B cell (primary cell): ENCODE data around the gene PPP1R16B. TPM values are rescaled to one million over a fixed set of nuclear protein-coding genes. Genes with fewer than 3 reads are reported as not detected.

ENCODE experiments used
- ATAC-seq: fragments of 200-7000 bp; cut with Tn5 transposase; one replicate; pipeline ENCODE4 v1.10.0; 2021; ENCODE audit warnings: low read depth, mild to moderate bottlenecking, moderate number of reproducible peaks, moderate library complexity
- CTCF ChIA-PET: fragments of 350-600 bp; sonication (Branson Sonifier 250); formaldehyde crosslinking; loops from one replicate; lab custom pipeline; 2021; ENCODE audit warnings: antibody characterized with exemption, inconsistent platforms; lab: Charles Lee
- POLR2A ChIA-PET: fragments of 350-600 bp; sonication (Branson Sonifier 250); formaldehyde crosslinking; loops from one replicate; lab custom pipeline; 2021; ENCODE audit warnings: antibody characterized with exemption; lab: Charles Lee
- DNase-seq: peaks from one replicate; pipeline ENCODE4 v3.0.0; 2013
- H2AFZ ChIP-seq: 2 replicates; pipeline ENCODE4 v1.6.1; 2012; ENCODE audit warnings: mild to moderate bottlenecking, low read depth, low read length; ENCODE audit not compliant: insufficient read depth, poor library complexity, severe bottlenecking
- H3K27ac ChIP-seq, 2 donors: 1 replicate in 1 of 2; 2 replicates in 1 of 2; pipeline ENCODE4 v1.5.1; 2012 to 2013; ENCODE audit warnings: low read length in 2 of 2, mild to moderate bottlenecking in 2 of 2, moderate library complexity in 1 of 2
- H3K27me3 ChIP-seq, 4 experiments: fragments of 200-600 bp in 1 of 4; sonication (generic) in 1 of 4; replicated peaks in 1 of 4; 1 replicate in 2 of 4; 2 replicates in 2 of 4; pipeline versions ENCODE4 v1.6.1 to v1.7.0; 2013 to 2016; ENCODE audit warnings: low read length in 3 of 4, mild to moderate bottlenecking in 2 of 4, mixed read lengths in 1 of 4, moderate library complexity in 1 of 4; ENCODE audit not compliant: insufficient read depth in 4 of 4, control insufficient read depth in 3 of 4; ENCODE audit errors: control extremely low read depth in 1 of 4
- H3K36me3 ChIP-seq, 2 experiments: replicated peaks in 1 of 2; 1 replicate in 1 of 2; 2 replicates in 1 of 2; pipeline versions ENCODE4 v1.6.1 to v1.7.1; 2013; ENCODE audit warnings: low read length in 1 of 2; ENCODE audit not compliant: insufficient read depth in 2 of 2, control insufficient read depth in 1 of 2; ENCODE audit errors: control extremely low read depth in 1 of 2, extremely low read depth in 1 of 2
- H3K4me1 ChIP-seq, 2 donors: fragments of 200-600 bp in 1 of 2; sonication (generic) in 1 of 2; 1 replicate in 1 of 2; 2 replicates in 1 of 2; pipeline versions ENCODE4 v1.5.1 to v1.6.1; 2013 to 2017; ENCODE audit warnings: low read length in 2 of 2; ENCODE audit not compliant: control insufficient read depth in 2 of 2, insufficient read depth in 2 of 2
- H3K4me2 ChIP-seq: replicated peaks from 2 replicates; pipeline ENCODE3; 2012; ENCODE audit warnings: mild to moderate bottlenecking, low read depth, low read length; ENCODE audit not compliant: poor library complexity, severe bottlenecking
- H3K4me3 ChIP-seq, 5 experiments: fragments of 200-600 bp in 1 of 5; sonication (generic) in 1 of 5; 1 replicate in 3 of 5; 2 replicates in 2 of 5; pipeline versions ENCODE4 v1.5.1 to v1.7.0; 2011 to 2016; ENCODE audit warnings: low read length in 4 of 5, mild to moderate bottlenecking in 4 of 5, low read depth in 2 of 5, control low read depth in 1 of 5, moderate library complexity in 1 of 5; ENCODE audit not compliant: insufficient read depth in 1 of 5; ENCODE audit errors: control extremely low read depth in 1 of 5, extremely low read depth in 1 of 5
- H3K79me2 ChIP-seq: fragments of 200-600 bp; sonication (generic); one replicate; pipeline ENCODE4 v1.6.0; 2016; ENCODE audit warnings: low read length; ENCODE audit not compliant: control insufficient read depth, insufficient read depth
- H3K9ac ChIP-seq: fragments of 200-600 bp; sonication (generic); 2 replicates; pipeline ENCODE4 v1.6.1; 2017; ENCODE audit warnings: mild to moderate bottlenecking, low read length, moderate library complexity
- H3K9me3 ChIP-seq, 3 donors: one replicate each; pipeline versions ENCODE4 v1.6.1 to v1.7.1; 2013; ENCODE audit warnings: low read length in 2 of 3; ENCODE audit not compliant: control insufficient read depth in 2 of 3, insufficient read depth in 1 of 3; ENCODE audit errors: control extremely low read depth in 1 of 3
- H4K20me1 ChIP-seq: 2 replicates; pipeline ENCODE4 v1.6.0; 2012; ENCODE audit warnings: mild to moderate bottlenecking, low read length; ENCODE audit not compliant: insufficient read depth, control insufficient read depth, poor library complexity, severe bottlenecking
- H3K27ac Mint-ChIP-seq: one replicate; pipeline ENCODE4 v1.8.0; 2021; ENCODE audit warnings: mixed read lengths
- H3K27me3 Mint-ChIP-seq: one replicate; pipeline ENCODE4 v1.8.0; 2021; ENCODE audit warnings: mixed read lengths
- H3K4me1 Mint-ChIP-seq: one replicate; pipeline ENCODE4 v1.8.0; 2021; ENCODE audit warnings: mixed read lengths
- H3K4me3 Mint-ChIP-seq: one replicate; pipeline ENCODE4 v1.8.0; 2021; ENCODE audit warnings: mixed read lengths
- H3K9me3 Mint-ChIP-seq: one replicate; pipeline ENCODE4 v1.8.0; 2022; ENCODE audit warnings: mixed read lengths; ENCODE audit not compliant: insufficient read depth
- EZH2 ChIP-seq: IDR thresholded peaks from 2 replicates; pipeline ENCODE4 v1.6.1; 2012; ENCODE audit warnings: borderline replicate concordance, low read depth, mild to moderate bottlenecking, moderate library complexity, low read length; ENCODE audit not compliant: insufficient read depth, poor library complexity, severe bottlenecking
- WGBS: methylation state at CpG from one replicate; pipeline ENCODE4 v1.1.5; 2013; ENCODE audit warnings: missing lambda C conversion rate; ENCODE audit not compliant: insufficient coverage; 5-methylcytosine and 5-hydroxymethylcytosine counted together
- intact Hi-C: fragments of 100-400 bp; cut with micrococcal nuclease; formaldehyde crosslinking; loops from one replicate; pipeline ENCODE4 v1.10.0; 2022
- polyA plus RNA-seq: library from polyadenylated mRNA; depleted of rRNA; stranded (reverse); fragments of >200 nt; gene quantifications from 2 replicates; pipeline ENCODE4 v1.2.3, GENCODE V29; 2012
- total RNA-seq, 2 donors: library from RNA; stranded (reverse); fragments of 120-200 nt in 1 of 2; gene quantifications; 1 replicate in 1 of 2; 2 replicates in 1 of 2; pipeline versions ENCODE4 v1.2.3 to v1.2.4, GENCODE V29; 2013 to 2022
- TF ChIP-seq, protein P1 (sequence below): fragments of 200-600 bp; IDR thresholded peaks from one replicate; pipeline ENCODE4 v1.8.0; 2022; ENCODE audit warnings: antibody characterized with exemption, mild to moderate bottlenecking

The PPP1R16B gene
- total and polyA plus RNA-seq, 2 donors (not counting 1 experiment from before 2014, with no cell fraction given): 58.8 to 108 TPM

DNA sequence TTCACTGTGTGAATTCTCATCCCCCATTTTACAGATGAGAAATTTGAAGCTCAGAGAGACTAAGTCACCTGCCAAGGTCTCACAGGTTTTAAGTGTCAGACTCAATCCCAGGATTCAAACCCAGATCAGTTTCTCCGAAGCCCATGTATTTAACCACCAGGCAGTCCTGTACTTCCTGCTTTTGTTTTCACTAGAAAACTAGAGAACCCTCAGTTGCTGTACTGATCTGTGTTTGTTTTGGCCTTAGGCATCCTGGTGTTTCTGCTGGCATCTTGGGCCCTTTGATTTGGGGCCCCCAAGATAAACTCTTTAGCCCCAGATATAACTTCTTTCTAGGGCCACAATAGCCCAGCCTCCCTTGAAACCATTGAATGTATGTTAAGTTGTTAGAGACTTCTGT, 36.5 kb downstream of the PPP1R16B start:
- ATAC-seq (peak; percentile 12), DNase-seq (peak; percentile 63)
- Mint-ChIP-seq H3K4me3 (peak overlapping the region; percentile 75), H3K27me3 (no peaks in the 10 kb centered on the region), H3K9me3 (peaks cover 2% of the 10 kb centered on the region), H3K4me1 (peaks cover 84% of the 10 kb centered on the region), H3K27ac (peak overlapping the region; percentile 94)
- Histone ChIP-seq H4K20me1 (no peaks in the 10 kb centered on the region), H3K27ac (peak overlapping the region; percentile 81 to 96), H3K79me2 (peaks cover 88% of the 10 kb centered on the region), H3K4me1 (peaks cover 74 to 87% of the 10 kb centered on the region in 2 donors), H3K36me3 (peaks cover 0 to 27% of the 10 kb centered on the region in 2 experiments), H3K27me3 (no peaks in the 10 kb centered on the region), H3K4me3 (peak overlapping the region in 2 of 5 experiments; percentile 14 to 48), H3K9me3 (no peaks in the 10 kb centered on the region), H3K4me2 (peak overlapping the region; percentile 78), H3K9ac (peak overlapping the region; percentile 55), H2AFZ (peak overlapping the region; percentile 35)
- intact Hi-C loops: loop anchor here (1.0 to 5.0 kb wide), 7 partner anchors 9 to 1665 kb away; partner anchors contain the start of genes MROH8, PPP1R16B and RPN2
- CTCF ChIA-PET: interaction anchor here (1.0 to 11.9 kb wide), 14 partner anchors 14 to 116 kb away, joined by 3 to 114 read pairs (median 6); partner anchors contain the start of gene PPP1R16B
- POLR2A ChIA-PET: interaction anchor here (0.6 to 5.4 kb wide), 14 partner anchors 9 to 116 kb away, joined by 3 to 54 read pairs (median 8); partner anchors contain the start of gene PPP1R16B
- TF ChIP-seq, protein P1, sequence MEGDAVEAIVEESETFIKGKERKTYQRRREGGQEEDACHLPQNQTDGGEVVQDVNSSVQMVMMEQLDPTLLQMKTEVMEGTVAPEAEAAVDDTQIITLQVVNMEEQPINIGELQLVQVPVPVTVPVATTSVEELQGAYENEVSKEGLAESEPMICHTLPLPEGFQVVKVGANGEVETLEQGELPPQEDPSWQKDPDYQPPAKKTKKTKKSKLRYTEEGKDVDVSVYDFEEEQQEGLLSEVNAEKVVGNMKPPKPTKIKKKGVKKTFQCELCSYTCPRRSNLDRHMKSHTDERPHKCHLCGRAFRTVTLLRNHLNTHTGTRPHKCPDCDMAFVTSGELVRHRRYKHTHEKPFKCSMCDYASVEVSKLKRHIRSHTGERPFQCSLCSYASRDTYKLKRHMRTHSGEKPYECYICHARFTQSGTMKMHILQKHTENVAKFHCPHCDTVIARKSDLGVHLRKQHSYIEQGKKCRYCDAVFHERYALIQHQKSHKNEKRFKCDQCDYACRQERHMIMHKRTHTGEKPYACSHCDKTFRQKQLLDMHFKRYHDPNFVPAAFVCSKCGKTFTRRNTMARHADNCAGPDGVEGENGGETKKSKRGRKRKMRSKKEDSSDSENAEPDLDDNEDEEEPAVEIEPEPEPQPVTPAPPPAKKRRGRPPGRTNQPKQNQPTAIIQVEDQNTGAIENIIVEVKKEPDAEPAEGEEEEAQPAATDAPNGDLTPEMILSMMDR: no peak
- no peak for TF ChIP-seq EZH2
- 0% methylated on average over 1 of the region's 1 CpG for WGBS

DNA sequence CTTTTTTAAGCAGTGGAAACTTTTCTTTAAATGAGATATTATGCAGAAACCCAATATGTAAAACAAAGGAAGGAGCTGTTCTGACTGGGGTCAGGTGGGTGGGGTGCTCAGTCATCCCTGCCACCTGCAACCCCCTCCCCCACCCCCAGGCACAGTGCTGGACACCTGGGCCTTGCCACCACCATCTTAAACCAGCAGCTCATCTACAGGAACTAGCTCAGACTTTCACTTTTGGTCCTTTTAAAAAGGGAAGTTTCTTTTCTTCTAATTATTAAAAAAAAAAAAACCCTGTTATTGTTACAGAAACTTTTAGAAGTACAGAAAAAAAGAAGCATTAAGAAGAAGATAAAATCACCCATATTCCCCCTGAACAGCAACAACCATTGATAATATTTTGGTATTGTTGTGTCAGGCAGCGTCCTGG, 37.1 kb downstream of the PPP1R16B start:
- ATAC-seq (peak; percentile 99), DNase-seq (peak; percentile 95)
- CTCF ChIA-PET: interaction anchor here (0.7 to 11.9 kb wide), 18 partner anchors 10 to 116 kb away, joined by 3 to 114 read pairs (median 4); partner anchors contain the start of gene PPP1R16B
- H4K20me1 ChIP-seq: no peaks in the 10 kb centered on the region
- H3K4me3 ChIP-seq: peak overlapping the region in 2 of 5 experiments; percentile 12 to 48
- POLR2A ChIA-PET: interaction anchor here (0.6 to 5.4 kb wide), 17 partner anchors 9 to 50 kb away, joined by 3 to 54 read pairs (median 5); partner anchors contain the start of gene PPP1R16B
- peaks cover 2% of the 10 kb centered on the region for H3K9me3 Mint-ChIP-seq
- intact Hi-C loops: loop anchor here (1.0 to 5.0 kb wide), 7 partner anchors 9 to 1665 kb away; partner anchors contain the start of genes MROH8, PPP1R16B and RPN2
- H3K4me2 ChIP-seq: peak overlapping the region; percentile 78
- H3K4me1 ChIP-seq: peaks cover 79 to 88% of the 10 kb centered on the region in 2 donors
- peak overlapping the region; percentile 99 for H3K27ac Mint-ChIP-seq
- H3K27me3 Mint-ChIP-seq: no peaks in the 10 kb centered on the region
- no peaks in the 10 kb centered on the region for H3K9me3 ChIP-seq
- H3K27ac ChIP-seq: peak overlapping the region; percentile 92 to 96
- H3K4me3 Mint-ChIP-seq: peak overlapping the region; percentile 83
- peaks cover 88% of the 10 kb centered on the region for H3K79me2 ChIP-seq
- peaks cover 0 to 25% of the 10 kb centered on the region in 2 experiments for H3K36me3 ChIP-seq
- H3K27me3 ChIP-seq: no peaks in the 10 kb centered on the region
- no CpG with 5 or more reads among the region's 1 CpG for WGBS
- TF ChIP-seq EZH2: no peak
- TF ChIP-seq, protein P1: no peak
- H3K4me1 Mint-ChIP-seq: peaks cover 88% of the 10 kb centered on the region
- peak overlapping the region; percentile 55 for H3K9ac ChIP-seq
- H2AFZ ChIP-seq: peak overlapping the region; percentile 20
